ENCODE measurements around the gene EDEM3. TPM values are rescaled to one million over a fixed set of nuclear protein-coding genes. Genes with fewer than 3 reads are reported as not detected.

EDEM3 gene
- total RNA-seq, 3 donors from 2014 or later (not counting 1 experiment from before 2014, with no cell fraction given), result 8.9 to 15.4 (median 15.1) TPM

- peaks cover 0 to 10% of the 10 kb centered on the region in 2 donors for H3K27me3 Mint-ChIP-seq (ENCODE audit: low read depth in 2 of 2)
- H3K4me1 ChIP-seq (ENCODE audit: control insufficient read depth, insufficient read depth, low read length), result peaks cover 6% of the 10 kb centered on the region
- no peak overlapping the region for H3K27ac ChIP-seq (ENCODE audit: low read length)
- no peaks in the 10 kb centered on the region for H3K9me3 ChIP-seq (ENCODE audit: control insufficient read depth, insufficient read depth, low read length)
- H3K36me3 ChIP-seq (ENCODE audit: control insufficient read depth, insufficient read depth, low read length), result no peaks in the 10 kb centered on the region
- no peak for TF ChIP-seq CTCF (IDR thresholded peaks at IDR 0.05)
- DNase-seq, result no peak
- H3K27ac Mint-ChIP-seq, result peak overlapping the region in 1 of 2 donors; percentile 80
- no peaks in the 10 kb centered on the region for H3K9me3 Mint-ChIP-seq
- H3K4me1 Mint-ChIP-seq, result peaks cover 32 to 33% of the 10 kb centered on the region in 2 donors
- intact Hi-C loops (cut with micrococcal nuclease), result no loop called here
- ATAC-seq, result no peak
- peak overlapping the region; percentile 96 for H3K4me3 Mint-ChIP-seq
- no peak overlapping the region for H3K4me3 ChIP-seq (ENCODE audit: low read length)
- no peaks in the 10 kb centered on the region for H3K27me3 ChIP-seq (ENCODE audit: control insufficient read depth, insufficient read depth, low read length)
- 100% methylated on average over 1 of the region's 2 CpGs for WGBS (ENCODE audit: insufficient coverage)
- H3K36me3 Mint-ChIP-seq, result no peaks in the 10 kb centered on the region
Measured at GRCh38 chr1:184752656-184753055, 2.0 kb downstream of the EDEM3 start.

- Histone ChIP-seq H3K27me3 (ENCODE audit: control insufficient read depth, insufficient read depth, low read length) (no peaks in the 10 kb centered on the region), H3K27ac (ENCODE audit: low read length) (no peak overlapping the region), H3K36me3 (ENCODE audit: control insufficient read depth, insufficient read depth, low read length) (no peaks in the 10 kb centered on the region), H3K4me1 (ENCODE audit: control insufficient read depth, insufficient read depth, low read length) (peaks cover 2% of the 10 kb centered on the region), H3K4me3 (ENCODE audit: low read length) (no peak overlapping the region), H3K9me3 (ENCODE audit: control insufficient read depth, insufficient read depth, low read length) (no peaks in the 10 kb centered on the region)
- no peak for TF ChIP-seq CTCF (IDR thresholded peaks at IDR 0.05)
- peaks cover 14 to 18% of the 10 kb centered on the region in 2 donors for H3K4me1 Mint-ChIP-seq
- H3K27me3 Mint-ChIP-seq (ENCODE audit: low read depth in 2 of 2), result no peaks in the 10 kb centered on the region
- WGBS (ENCODE audit: insufficient coverage), result no CpG with 5 or more reads among the region's 2 CpGs
- DNase-seq (no peak), ATAC-seq (no peak)
- no peaks in the 10 kb centered on the region for H3K9me3 Mint-ChIP-seq
- H3K36me3 Mint-ChIP-seq, result no peaks in the 10 kb centered on the region
- H3K27ac Mint-ChIP-seq, result no peak overlapping the region
- no peak overlapping the region for H3K4me3 Mint-ChIP-seq
- intact Hi-C loops (cut with micrococcal nuclease), result no loop called here
Measured at GRCh38 chr1:184748740-184749139, 5.9 kb downstream of the EDEM3 start.

- H3K36me3 ChIP-seq (ENCODE audit: control insufficient read depth, insufficient read depth, low read length), result no peaks in the 10 kb centered on the region
- no peak for ATAC-seq
- WGBS (ENCODE audit: insufficient coverage), result no CpG with 5 or more reads among the region's 3 CpGs
- TF ChIP-seq CTCF (IDR thresholded peaks at IDR 0.05), result no peak
- H3K4me1 ChIP-seq (ENCODE audit: control insufficient read depth, insufficient read depth, low read length), result peaks cover 3% of the 10 kb centered on the region
- Mint-ChIP-seq H3K4me3 (no peak overlapping the region), H3K9me3 (no peaks in the 10 kb centered on the region), H3K4me1 (peaks cover 14 to 15% of the 10 kb centered on the region in 2 donors), H3K27me3 (ENCODE audit: low read depth in 2 of 2) (no peaks in the 10 kb centered on the region), H3K27ac (no peak overlapping the region), H3K36me3 (no peaks in the 10 kb centered on the region)
- DNase-seq, result no peak
- intact Hi-C loops (cut with micrococcal nuclease), result no loop called here
- peak overlapping the region; percentile 4 for H3K27ac ChIP-seq (ENCODE audit: low read length)
- no peaks in the 10 kb centered on the region for H3K27me3 ChIP-seq (ENCODE audit: control insufficient read depth, insufficient read depth, low read length)
- H3K4me3 ChIP-seq (ENCODE audit: low read length), result no peak overlapping the region
- no peaks in the 10 kb centered on the region for H3K9me3 ChIP-seq (ENCODE audit: control insufficient read depth, insufficient read depth, low read length)
Measured at GRCh38 chr1:184747089-184747955, 7.3 kb downstream of the EDEM3 start.

Data from natural killer cell (primary cell).